GM12892 (cell line): ENCODE data around the gene GALNS.

Experiments
- POLR2A ChIP-seq: IDR thresholded peaks from 2 replicates; pipeline ENCODE4 v1.6.1; 2011; ENCODE audit warnings: low read depth, low read length, control low read depth
- POLR2AphosphoS5 ChIP-seq: IDR thresholded peaks from 2 replicates; pipeline ENCODE4 v1.6.1; 2011; ENCODE audit warnings: low read depth, low read length, control low read depth
- TAF1 ChIP-seq: IDR thresholded peaks from 2 replicates; pipeline ENCODE4 v1.6.1; 2011; ENCODE audit warnings: low read depth, mild to moderate bottlenecking, control low read depth, low read length, borderline replicate concordance

DNA sequence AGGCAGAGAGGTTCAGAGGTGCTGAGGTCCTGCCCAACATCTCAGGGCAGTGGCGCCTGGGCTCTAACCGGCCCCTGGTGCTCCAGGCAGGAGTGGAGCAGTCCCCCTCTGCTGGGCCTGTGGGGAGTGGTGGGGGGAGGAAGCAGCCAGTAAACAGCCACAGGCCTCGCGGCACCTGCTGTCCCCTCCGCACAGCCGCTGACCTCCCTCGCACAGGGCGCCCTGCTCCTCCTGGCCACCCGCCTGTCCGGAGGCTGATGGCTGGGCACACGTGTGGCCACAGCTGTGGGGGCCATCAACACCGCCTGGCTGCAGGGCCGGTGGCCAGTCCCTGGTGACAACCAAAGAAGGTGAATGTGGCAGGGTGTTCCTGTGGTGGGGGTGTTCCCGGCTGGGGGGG, 46.5 kb upstream of the GALNS start:
- TF ChIP-seq POLR2A (no peak), POLR2AphosphoS5 (no peak), TAF1 (no peak)
